Measurements from ENCODE around the gene VEGFD.

Gene VEGFD

GRCh38 chrX:15395789-15396188, 11.6 kb upstream of the VEGFD start:
- no peaks in the 10 kb centered on the region for H3K79me2 ChIP-seq (ENCODE audit: insufficient read depth, low read length)

GRCh38 chrX:15391850-15392249, 7.6 kb upstream of the VEGFD start:
- TF ChIP-seq EZH2phosphoT487 (conservative IDR thresholded peaks at IDR 0.05; ENCODE audit: low read length) = no peak
- TF ChIP-seq CTCF (IDR thresholded peaks at IDR 0.05; ENCODE audit: insufficient read depth, low read length, poor library complexity, severe bottlenecking) = no peak
- Histone ChIP-seq H3K4me2 (ENCODE audit: low read depth, low read length, poor library complexity, severe bottlenecking) (no peak overlapping the region), H2AFZ (ENCODE audit: low read depth, low read length, severe bottlenecking) (no peak overlapping the region), H3K9ac (ENCODE audit: low read length) (no peak overlapping the region), H3K36me3 (ENCODE audit: low read length) (no peaks in the 10 kb centered on the region), H3K79me2 (ENCODE audit: insufficient read depth, low read length) (no peaks in the 10 kb centered on the region), H3K27ac (ENCODE audit: low read depth, low read length) (no peak overlapping the region), H3K27me3 (ENCODE audit: low read length) (no peaks in the 10 kb centered on the region), H4K20me1 (ENCODE audit: low read depth, low read length) (no peaks in the 10 kb centered on the region), H3K9me3 (ENCODE audit: insufficient read depth, low read length) (no peaks in the 10 kb centered on the region), H3F3A (ENCODE audit: insufficient read depth) (no peaks in the 10 kb centered on the region), H3K4me3 (ENCODE audit: insufficient read depth, low read length, poor library complexity, severe bottlenecking) (no peak overlapping the region), H3K9me2 (replicated peaks; ENCODE audit: insufficient read depth, low read length) (no peaks in the 10 kb centered on the region)

More at GRCh38 chrX:15395789-15396188, 11.6 kb upstream of the VEGFD start:
- Histone ChIP-seq H3F3A (ENCODE audit: insufficient read depth) (no peaks in the 10 kb centered on the region), H3K9me2 (replicated peaks; ENCODE audit: insufficient read depth, low read length) (no peaks in the 10 kb centered on the region), H3K4me2 (ENCODE audit: low read depth, low read length, poor library complexity, severe bottlenecking) (no peak overlapping the region), H3K27me3 (ENCODE audit: low read length) (no peaks in the 10 kb centered on the region), H2AFZ (ENCODE audit: low read depth, low read length, severe bottlenecking) (no peak overlapping the region), H3K4me3 (ENCODE audit: insufficient read depth, low read length, poor library complexity, severe bottlenecking) (no peak overlapping the region), H3K27ac (ENCODE audit: low read depth, low read length) (no peak overlapping the region), H3K9ac (ENCODE audit: low read length) (no peak overlapping the region), H3K36me3 (ENCODE audit: low read length) (no peaks in the 10 kb centered on the region), H3K9me3 (ENCODE audit: insufficient read depth, low read length) (no peaks in the 10 kb centered on the region), H4K20me1 (ENCODE audit: low read depth, low read length) (no peaks in the 10 kb centered on the region)
- TF ChIP-seq EZH2phosphoT487 (conservative IDR thresholded peaks at IDR 0.05; ENCODE audit: low read length) (no peak), CTCF (IDR thresholded peaks at IDR 0.05; ENCODE audit: insufficient read depth, low read length, poor library complexity, severe bottlenecking) (no peak)

- no peak for TF ChIP-seq EZH2phosphoT487 (conservative IDR thresholded peaks at IDR 0.05; ENCODE audit: low read length)
- TF ChIP-seq CTCF (IDR thresholded peaks at IDR 0.05; ENCODE audit: insufficient read depth, low read length, poor library complexity, severe bottlenecking) = no peak
- no peak overlapping the region for H3K4me2 ChIP-seq (ENCODE audit: low read depth, low read length, poor library complexity, severe bottlenecking)
- no peak overlapping the region for H3K27ac ChIP-seq (ENCODE audit: low read depth, low read length)
Observed at GRCh38 chrX:15382813-15383212, 1.4 kb downstream of the VEGFD start.

More at GRCh38 chrX:15382813-15383212, 1.4 kb downstream of the VEGFD start:
- H3K27me3 ChIP-seq (ENCODE audit: low read length) = no peaks in the 10 kb centered on the region
- H3K9me2 ChIP-seq (replicated peaks; ENCODE audit: insufficient read depth, low read length) = no peaks in the 10 kb centered on the region
- no peaks in the 10 kb centered on the region for H3K79me2 ChIP-seq (ENCODE audit: insufficient read depth, low read length)
- H3F3A ChIP-seq (ENCODE audit: insufficient read depth) = no peaks in the 10 kb centered on the region
- no peaks in the 10 kb centered on the region for H4K20me1 ChIP-seq (ENCODE audit: low read depth, low read length)
- H3K4me3 ChIP-seq (ENCODE audit: insufficient read depth, low read length, poor library complexity, severe bottlenecking) = no peak overlapping the region
- no peak overlapping the region for H3K9ac ChIP-seq (ENCODE audit: low read length)
- H2AFZ ChIP-seq (ENCODE audit: low read depth, low read length, severe bottlenecking) = no peak overlapping the region
- H3K9me3 ChIP-seq (ENCODE audit: insufficient read depth, low read length) = no peaks in the 10 kb centered on the region
- H3K36me3 ChIP-seq (ENCODE audit: low read length) = no peaks in the 10 kb centered on the region
